AG08395 (cell line): ENCODE data around the gene LIMK2.

Experiments
- DNase-seq: peaks from one replicate; pipeline ENCODE4 v3.0.0; 2012; ENCODE audit warnings: mixed read lengths, low spot score

LIMK2 gene

DNA sequence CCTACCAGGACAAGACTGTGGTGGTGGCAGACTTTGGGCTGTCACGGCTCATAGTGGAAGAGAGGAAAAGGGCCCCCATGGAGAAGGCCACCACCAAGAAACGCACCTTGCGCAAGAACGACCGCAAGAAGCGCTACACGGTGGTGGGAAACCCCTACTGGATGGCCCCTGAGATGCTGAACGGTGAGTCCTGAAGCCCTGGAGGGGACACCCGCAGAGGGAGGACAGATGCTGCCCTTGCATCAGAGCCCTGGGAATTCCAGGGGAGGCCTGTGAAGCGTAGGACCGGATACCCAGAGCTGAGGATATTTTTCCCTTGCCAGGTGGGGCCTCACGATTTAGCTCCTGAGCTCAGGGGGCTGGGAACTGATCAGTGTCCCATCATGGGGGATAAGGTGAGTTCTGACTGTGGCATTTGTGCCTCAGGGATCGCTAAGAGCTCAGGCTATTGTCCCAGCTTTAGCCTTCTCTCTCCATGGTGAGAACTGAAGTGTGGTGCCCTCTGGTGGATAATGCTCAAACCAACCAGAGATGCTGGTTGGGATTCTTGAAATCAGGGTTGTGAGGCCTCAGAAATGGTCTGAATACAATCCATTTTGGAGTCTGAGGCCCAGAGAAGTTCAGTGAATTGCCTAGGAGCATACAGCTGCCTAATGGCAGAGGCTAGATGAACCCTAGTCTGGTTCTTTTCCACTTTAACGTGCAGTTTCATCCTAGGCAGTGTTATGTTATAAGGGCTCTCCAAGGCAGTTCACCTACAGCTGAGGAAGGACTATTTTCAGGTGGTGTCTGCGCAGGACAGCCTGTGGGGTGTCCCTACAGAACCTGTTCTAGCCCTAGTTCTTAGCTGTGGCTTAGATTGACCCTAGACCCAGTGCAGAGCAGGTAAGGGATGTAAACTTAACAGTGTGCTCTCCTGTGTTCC is 60.7 kb downstream of the LIMK2 start:
- peak; percentile 79 for DNase-seq

DNA sequence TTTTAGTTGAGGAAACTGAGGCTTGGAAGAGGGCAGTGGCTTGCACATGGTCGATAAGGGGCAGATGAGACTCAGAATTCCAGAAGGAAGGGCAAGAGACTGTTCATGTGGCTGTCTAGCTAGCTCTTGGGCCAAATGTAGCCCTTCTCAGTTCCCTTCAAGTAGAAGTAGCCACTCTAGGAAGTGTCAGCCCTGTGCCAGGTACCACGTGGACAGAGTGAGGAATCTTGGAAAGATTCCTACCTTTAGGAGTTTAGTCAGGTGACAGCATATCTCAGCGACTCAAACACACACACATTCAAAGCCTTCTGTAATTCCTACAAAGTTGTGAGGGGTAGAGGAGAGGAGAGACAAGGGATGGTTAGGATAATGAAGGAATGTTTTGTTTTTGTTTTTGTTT is 61.9 kb downstream of the LIMK2 start:
- no peak for DNase-seq

DNA sequence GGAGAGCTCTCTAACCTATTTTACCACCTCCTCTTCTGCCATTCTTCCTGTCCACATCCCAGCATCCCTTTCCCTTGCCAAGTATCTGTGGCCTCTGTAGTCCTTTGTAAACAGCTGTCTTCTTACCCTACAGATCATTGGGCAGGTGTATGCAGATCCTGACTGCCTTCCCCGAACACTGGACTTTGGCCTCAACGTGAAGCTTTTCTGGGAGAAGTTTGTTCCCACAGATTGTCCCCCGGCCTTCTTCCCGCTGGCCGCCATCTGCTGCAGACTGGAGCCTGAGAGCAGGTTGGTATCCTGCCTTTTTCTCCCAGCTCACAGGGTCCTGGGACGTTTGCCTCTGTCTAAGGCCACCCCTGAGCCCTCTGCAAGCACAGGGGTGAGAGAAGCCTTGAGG is 62.9 kb downstream of the LIMK2 start:
- DNase-seq, result no peak

DNA sequence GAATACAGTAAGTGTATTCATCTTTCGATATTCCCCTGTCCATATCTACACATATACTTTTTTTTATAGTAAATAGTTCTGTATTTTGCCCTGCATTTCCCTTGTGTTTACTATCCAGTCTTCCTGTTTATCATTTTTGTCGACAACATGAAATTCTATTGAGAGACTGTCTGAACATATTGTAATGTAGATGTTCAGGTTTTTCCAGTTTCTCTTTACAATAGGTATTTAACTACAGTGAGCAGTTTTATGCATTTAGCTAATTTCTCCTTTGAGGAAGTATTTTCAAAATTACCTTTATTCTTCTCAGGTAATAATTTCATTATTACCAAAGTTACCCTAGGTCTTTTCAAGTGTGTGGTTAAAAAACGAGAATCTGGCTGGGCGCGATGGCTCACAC is 63.5 kb downstream of the LIMK2 start:
- DNase-seq, result no peak

DNA sequence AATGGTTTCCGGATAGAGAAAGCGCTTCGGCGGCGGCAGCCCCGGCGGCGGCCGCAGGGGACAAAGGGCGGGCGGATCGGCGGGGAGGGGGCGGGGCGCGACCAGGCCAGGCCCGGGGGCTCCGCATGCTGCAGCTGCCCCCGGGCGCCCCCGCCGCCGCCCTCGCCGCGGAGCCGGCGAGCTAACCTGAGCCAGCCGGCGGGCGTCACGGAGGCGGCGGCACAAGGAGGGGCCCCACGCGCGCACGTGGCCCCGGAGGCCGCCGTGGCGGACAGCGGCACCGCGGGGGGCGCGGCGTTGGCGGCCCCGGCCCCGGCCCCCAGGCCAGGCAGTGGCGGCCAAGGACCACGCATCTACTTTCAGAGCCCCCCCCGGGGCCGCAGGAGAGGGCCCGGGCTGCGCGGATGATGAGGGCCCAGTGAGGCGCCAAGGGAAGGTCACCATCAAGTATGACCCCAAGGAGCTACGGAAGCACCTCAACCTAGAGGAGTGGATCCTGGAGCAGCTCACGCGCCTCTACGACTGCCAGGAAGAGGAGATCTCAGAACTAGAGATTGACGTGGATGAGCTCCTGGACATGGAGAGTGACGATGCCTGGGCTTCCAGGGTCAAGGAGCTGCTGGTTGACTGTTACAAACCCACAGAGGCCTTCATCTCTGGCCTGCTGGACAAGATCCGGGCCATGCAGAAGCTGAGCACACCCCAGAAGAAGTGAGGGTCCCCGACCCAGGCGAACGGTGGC is 64.5 kb downstream of the LIMK2 start:
- no peak for DNase-seq

DNA sequence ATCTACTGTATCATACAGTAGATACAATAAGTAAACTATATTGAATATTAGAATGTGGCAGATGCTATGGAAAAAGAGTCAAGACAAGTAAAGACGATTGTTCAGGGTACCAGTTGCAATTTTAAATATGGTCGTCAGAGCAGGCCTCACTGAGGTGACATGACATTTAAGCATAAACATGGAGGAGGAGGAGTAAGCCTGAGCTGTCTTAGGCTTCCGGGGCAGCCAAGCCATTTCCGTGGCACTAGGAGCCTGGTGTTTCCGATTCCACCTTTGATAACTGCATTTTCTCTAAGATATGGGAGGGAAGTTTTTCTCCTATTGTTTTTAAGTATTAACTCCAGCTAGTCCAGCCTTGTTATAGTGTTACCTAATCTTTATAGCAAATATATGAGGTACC is 65.6 kb downstream of the LIMK2 start:
- no peak for DNase-seq

DNA sequence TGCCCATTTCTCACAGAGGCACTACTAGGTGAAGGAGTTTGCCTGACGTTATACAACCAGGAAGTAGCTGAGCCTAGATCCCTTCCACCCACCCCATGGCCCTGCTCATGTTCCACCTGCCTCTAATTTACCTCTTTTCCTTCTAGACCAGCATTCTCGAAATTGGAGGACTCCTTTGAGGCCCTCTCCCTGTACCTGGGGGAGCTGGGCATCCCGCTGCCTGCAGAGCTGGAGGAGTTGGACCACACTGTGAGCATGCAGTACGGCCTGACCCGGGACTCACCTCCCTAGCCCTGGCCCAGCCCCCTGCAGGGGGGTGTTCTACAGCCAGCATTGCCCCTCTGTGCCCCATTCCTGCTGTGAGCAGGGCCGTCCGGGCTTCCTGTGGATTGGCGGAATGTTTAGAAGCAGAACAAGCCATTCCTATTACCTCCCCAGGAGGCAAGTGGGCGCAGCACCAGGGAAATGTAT is 66.1 kb downstream of the LIMK2 start:
- DNase-seq, result no peak

DNA sequence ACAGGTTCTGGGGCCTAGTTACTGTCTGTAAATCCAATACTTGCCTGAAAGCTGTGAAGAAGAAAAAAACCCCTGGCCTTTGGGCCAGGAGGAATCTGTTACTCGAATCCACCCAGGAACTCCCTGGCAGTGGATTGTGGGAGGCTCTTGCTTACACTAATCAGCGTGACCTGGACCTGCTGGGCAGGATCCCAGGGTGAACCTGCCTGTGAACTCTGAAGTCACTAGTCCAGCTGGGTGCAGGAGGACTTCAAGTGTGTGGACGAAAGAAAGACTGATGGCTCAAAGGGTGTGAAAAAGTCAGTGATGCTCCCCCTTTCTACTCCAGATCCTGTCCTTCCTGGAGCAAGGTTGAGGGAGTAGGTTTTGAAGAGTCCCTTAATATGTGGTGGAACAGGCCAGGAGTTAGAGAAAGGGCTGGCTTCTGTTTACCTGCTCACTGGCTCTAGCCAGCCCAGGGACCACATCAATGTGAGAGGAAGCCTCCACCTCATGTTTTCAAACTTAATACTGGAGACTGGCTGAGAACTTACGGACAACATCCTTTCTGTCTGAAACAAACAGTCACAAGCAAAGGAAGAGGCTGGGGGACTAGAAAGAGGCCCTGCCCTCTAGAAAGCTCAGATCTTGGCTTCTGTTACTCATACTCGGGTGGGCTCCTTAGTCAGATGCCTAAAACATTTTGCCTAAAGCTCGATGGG is 66.7 kb downstream of the LIMK2 start:
- DNase-seq, result no peak

DNA sequence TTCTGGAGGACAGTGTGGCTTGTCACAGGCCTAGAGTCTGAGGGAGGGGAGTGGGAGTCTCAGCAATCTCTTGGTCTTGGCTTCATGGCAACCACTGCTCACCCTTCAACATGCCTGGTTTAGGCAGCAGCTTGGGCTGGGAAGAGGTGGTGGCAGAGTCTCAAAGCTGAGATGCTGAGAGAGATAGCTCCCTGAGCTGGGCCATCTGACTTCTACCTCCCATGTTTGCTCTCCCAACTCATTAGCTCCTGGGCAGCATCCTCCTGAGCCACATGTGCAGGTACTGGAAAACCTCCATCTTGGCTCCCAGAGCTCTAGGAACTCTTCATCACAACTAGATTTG is 67.2 kb downstream of the LIMK2 start:
- DNase-seq, result no peak

DNA sequence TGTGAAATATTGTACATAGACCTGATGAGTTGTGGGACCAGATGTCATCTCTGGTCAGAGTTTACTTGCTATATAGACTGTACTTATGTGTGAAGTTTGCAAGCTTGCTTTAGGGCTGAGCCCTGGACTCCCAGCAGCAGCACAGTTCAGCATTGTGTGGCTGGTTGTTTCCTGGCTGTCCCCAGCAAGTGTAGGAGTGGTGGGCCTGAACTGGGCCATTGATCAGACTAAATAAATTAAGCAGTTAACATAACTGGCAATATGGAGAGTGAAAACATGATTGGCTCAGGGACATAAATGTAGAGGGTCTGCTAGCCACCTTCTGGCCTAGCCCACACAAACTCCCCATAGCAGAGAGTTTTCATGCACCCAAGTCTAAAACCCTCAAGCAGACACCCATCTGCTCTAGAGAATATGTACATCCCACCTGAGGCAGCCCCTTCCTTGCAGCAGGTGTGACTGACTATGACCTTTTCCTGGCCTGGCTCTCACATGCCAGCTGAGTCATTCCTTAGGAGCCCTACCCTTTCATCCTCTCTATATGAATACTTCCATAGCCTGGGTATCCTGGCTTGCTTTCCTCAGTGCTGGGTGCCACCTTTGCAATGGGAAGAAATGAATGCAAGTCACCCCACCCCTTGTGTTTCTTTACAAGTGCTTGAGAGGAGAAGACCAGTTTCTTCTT is 67.9 kb downstream of the LIMK2 start:
- DNase-seq, result no peak

DNA sequence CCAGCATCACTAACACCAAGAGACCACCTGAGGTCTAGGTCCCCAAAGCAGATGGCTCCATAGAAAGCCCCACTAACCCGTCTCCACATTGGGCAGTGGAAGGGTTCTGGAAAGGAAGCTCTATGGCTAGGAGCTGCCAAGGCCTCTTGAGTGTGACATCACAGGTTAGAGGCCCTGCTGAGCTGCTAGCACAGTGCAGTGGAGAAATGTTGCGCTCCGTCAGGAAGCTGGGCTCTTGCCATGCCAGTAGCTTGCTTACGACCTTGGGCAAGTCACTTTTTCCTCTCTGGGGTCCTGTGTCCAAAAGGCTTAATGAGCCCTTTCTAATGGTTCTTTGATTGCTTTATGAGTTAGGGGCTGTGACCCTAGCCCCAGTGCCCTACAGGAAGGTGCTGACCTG is 69.6 kb downstream of the LIMK2 start:
- no peak for DNase-seq

DNA sequence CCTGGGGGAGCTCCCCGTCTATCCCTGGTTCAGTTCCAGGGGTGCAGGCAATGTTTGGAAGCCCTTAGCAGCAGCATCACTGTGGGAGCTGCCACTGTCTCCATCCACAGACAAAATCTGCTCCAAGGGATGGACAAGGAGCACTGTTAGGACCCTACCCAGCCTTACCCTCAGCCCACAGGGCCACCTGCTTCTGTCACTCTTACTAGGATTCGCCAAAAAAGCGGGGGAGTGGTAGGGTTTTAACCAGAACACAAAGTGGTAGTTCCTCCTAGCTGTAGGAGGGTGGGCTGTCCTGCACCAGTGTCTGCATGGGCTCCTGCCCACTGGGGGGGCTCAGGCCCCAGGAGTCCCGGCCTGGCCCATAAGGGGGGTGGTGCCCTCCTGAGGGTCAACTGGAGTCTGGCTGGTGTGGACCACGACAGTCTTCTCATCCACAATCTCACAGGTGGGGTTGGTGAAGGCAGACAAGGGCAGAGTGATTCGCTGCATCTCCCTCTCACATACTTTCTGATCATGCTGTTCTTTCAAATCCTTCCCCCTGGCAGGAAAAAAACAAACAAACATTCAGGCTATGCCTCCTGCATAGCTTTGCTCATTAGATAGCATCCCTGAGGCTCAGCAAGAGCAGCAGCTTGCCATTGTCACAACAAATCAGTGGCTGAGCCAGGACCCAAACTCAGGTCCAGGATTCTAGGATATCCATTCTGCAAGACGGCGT is 70.8 kb downstream of the LIMK2 start:
- no peak for DNase-seq

DNA sequence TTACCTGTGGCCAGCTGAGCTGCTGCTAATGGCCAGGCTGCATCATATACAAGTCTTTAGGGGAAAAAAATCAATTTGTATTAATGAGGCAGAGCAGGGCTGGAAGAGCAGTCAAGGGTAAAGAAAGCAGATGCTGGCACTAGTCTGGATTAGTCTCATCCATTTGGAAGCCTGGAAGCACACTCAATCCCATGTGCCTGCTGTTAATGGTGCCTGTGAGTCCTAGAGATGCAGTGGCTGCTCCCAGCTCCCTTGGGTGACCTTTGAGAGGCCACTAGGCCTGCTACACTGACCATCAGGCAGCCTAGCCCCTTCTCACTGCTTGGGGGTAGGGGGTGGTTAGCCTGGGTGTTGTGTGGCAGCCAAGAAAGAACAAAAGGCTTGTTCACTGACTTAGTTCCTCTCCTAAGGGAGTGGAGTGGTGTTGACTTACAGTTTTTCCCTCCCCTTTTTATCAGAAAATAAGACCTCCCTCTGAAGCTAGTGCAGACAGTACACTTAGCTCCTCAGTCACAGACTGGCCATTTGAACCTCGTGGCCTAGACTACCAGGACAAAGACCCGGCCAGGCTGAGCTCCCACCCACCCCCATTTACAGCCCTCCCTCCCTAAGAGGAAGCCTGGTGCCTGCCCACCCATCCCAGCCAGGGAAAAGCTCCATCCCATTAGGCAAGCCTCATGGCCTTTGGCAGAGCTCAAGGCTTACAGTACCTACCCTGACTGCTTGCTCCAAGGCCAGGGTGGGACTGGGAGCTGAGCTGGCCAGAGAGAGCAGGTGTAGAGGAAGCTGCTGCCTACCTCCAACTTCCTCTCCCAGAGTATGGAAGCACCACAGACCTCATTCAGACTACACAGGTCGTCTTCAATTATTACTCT is 72.4 kb downstream of the LIMK2 start:
- DNase-seq, result no peak

DNA sequence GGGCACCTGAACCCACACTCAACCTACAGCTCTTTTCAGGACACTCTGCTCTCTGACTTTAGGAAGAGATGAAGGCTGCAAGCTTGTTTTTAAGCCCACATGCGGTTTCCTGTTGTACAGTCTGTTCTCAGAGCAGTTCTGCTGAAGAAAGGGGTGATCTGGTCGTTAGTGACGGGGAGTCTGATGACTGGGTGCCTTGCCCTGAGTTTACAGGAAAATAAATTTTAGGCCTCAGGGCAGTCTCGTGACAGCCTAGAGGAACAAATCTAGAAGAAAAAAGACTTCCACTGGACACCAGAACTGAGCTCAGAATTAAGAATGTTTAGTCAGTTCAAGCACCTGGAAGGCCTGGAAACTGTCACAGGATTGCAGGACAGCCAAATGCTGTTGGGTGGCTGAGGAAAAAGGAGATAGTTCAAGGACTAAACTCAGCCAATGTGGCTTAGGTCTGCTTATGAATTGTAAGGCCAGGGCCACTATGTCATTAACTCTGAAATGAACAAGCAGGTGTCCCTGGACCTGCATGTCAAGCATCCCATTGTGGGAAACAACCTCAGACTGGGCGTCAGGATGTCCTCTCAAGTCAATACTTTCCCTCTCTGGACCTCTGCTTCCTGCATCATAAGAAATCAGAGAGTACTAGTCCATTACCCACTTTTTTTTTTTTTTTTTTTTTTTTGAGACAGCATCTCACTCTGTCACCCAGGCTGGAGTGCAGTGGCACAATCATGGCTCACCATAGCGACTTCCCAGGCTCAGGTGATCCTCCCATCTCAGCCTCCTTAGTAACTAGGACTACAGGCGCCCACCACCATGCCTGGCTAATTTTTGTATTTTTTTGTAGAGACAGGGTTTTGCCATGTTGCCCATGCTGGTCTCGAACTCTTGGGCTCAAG is 74.5 kb downstream of the LIMK2 start:
- no peak for DNase-seq

DNA sequence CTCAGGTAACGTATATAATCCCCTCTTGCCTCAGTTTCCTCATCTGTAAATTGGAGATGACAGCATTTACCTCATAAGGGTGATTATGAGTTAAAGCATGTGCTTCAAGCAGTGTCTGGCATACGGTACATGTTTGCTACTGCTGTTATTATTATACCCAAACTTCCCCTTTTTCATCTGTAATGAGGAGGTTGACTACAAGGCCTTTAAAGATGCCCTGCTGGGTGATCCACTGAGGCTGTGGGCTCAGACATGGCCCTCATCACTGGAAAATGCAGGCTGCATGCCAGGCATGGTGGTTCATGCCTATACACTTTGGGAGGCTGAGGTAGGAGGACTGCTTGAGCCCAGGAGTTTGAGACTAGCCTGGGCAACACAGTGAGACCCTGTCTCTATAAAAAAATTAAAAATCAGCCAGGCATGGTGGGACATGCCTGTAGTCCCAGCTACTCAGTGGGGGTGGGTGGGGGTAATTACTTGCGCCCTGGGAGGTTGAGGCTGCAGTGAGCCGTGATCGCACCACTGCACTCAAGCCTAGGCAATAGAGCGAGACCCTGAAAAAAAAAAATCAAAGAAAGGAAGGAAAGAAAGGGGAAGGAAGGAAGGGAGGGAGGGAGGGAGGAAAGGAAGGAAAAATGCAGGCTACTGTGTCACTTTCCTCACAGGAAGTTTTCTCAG is 75.9 kb downstream of the LIMK2 start:
- DNase-seq, result no peak

DNA sequence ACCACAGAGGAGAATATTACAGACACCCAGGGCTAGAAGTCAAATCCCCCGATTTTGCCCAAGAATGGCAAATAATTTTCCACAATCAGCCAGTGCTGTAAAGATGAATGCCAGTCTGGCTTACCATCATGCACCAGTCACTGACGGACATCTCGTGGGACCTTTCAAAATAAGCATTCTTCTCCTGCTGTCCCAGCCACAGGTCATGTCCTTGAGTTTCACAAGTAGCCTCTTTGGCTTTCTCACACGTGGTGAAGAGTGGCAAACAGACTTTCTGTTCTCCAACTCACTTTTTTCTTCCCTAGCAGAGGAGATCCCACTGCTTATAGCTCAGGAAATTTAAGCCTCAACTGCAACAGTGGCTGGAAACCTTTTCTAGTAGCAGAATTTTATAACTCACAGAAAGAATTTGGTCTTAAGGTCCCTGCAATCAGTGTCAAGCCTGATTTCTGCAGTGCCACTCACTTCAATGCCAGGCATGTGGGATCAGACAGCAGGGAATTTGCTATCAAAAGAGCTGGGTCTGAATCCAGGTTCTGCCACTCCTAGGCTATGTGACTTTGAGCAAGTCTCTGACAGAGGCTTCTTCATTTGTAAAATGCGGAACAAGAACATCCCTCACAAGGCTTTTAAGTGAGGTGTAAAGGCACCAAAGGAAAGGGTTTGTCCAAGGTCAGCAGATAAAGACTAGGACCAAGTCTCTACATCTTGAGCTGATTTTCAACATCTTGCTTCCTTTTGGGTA is 76.6 kb downstream of the LIMK2 start:
- no peak for DNase-seq

DNA sequence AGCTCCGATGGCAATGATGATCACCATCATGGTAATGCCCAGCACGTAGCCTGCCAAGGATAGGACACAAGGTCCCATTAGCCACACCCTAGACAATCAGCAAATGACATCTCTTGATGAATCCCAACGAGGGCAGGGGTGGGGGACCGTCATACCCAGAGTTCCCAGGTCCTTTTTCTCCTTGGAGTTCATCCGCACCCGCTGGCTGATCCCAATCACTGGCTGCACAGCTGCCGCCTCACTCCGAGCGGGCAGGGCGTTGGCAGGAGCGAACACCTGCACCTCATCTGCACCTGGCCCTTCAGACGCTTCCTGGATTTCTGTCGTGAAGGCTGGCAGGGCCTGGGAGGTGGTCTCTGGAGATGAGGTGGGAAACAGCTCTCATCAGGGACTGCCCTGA is 77.2 kb downstream of the LIMK2 start:
- DNase-seq, result no peak
